HG02678 (cell line): ENCODE data around the gene NATD1.
A peak's percentile ranks its signal among the peaks of the same experiment; 100 is the strongest.

Experiments used
- ATAC-seq: cut with Tn5 transposase; IDR thresholded peaks from one replicate; pipeline ENCODE4 v1.9.1; 2021; ENCODE audit warnings: mild to moderate bottlenecking, moderate library complexity; ENCODE audit not compliant: unreplicated experiment

NATD1 gene

DNA sequence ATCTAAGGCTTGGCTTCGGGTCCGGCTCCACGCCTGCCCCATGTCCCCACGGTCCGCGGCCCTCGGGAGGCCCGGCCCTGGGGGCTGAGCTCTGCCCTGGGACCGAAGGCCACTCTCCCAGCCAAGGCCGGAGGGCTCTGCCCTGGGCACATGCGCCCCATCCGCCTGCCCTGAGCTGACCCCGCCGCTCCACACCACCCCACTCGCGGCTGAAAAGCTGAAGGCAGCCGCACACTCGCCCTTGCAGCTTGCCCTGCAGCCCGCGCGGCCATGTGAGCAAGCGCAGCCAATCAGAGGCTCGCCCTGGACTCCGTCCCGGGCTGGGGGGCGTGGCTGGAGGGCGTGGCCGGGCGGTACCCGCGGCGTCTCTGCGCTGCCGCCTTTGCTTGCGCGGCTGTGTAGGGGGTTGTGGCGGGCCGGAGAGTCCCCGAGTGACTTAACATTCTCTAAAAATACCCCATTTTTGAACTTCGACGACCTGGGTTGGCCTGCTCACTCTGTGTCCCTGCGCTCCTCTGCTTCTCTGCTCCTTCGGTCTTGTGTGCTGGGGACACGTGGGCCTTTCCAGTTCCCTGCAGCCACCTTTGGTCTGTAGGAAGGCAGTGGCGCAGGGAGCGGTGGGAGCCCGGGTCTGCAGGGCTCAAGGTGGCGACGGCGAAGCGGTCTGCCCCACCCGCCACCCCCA, 22.5 kb upstream of the NATD1 start:
- peak; percentile 95 for ATAC-seq

DNA sequence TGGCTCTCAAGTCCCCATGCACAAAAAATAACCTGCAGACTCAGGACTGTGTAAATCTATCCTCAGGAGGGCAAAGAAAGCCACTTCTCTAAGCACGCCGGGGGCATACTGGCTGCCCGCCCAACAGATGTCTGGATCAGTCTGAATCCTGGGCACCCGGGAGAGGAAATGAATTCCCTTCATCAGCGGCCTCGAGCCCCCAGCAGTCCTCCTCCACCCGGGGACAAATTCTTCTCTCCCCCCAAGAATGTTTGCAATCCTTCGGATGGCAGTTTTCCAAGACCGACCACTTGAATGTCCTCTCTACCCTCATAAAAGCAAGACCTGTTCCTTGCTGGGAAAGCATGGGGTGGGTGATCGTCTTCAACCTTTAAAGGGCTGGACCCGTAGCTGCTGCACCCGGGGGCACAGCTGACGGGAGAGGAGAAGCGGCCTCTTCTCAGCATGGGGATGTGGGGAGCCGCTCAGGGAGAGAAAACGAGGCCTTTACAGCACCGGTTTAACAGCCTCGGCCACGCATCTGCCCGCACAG, 21.9 kb upstream of the NATD1 start:
- ATAC-seq = no peak

DNA sequence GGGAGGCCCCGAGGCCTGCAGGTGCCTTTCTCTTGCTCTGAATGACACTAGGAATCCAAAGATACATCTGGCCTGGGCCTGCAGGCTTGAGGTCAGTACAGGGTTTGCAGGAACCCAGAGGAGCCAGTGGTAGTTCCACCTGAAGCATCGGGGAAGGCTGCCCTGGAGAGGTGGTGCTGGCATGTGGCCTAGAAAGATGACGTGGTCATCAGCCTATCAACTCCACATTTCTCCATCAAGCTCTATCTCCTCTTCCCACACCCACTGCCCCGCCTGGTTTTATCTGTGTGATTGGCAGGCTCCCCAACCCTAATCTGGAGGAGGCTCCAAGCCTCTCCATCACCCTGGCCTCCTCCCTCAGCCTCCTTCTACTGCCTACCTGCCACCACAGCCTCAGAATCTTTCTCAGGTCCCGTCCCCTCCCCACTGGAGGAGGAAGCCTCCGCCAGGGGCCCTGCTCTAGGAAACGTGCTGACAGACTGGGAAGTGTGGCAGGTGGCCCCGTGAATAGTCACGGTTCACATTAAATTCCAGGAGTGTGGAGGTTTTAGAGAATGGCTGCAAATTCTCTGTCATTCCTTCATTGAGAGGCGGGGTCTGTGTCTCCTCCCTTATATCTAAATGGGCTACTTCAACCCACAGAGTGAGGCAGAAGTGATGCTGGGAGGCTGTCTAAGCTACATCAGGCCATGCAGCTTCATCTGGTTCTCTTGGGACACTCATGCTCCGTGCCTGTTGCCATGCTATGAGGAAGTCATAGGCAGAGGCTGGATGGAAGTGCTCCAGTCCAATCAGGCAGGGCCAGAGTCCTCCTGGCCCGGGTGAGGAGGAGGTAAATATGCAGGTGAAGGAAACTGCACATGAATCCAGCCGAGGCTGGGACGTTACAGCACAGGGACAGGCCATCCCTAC, 19.9 kb upstream of the NATD1 start:
- ATAC-seq = no peak

DNA sequence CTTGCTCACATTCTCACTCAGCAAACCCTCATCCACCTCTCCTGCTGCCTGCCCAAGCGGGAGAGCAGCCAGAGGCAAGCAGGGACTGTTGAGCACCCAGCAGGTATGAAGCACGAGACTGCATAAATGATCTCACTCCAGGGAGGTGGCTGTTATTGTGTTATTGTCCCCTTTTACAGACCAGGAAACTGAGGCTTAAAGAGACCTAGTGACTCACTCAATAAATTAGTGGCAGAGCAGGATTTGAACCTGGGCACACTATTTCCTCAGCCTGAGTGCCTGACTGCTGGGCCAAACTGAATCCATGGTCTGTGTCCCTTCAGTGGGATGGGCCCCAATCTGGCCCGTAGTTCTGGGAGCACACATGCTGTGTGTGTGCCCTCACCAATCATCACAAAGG, 19.0 kb upstream of the NATD1 start:
- no peak for ATAC-seq

DNA sequence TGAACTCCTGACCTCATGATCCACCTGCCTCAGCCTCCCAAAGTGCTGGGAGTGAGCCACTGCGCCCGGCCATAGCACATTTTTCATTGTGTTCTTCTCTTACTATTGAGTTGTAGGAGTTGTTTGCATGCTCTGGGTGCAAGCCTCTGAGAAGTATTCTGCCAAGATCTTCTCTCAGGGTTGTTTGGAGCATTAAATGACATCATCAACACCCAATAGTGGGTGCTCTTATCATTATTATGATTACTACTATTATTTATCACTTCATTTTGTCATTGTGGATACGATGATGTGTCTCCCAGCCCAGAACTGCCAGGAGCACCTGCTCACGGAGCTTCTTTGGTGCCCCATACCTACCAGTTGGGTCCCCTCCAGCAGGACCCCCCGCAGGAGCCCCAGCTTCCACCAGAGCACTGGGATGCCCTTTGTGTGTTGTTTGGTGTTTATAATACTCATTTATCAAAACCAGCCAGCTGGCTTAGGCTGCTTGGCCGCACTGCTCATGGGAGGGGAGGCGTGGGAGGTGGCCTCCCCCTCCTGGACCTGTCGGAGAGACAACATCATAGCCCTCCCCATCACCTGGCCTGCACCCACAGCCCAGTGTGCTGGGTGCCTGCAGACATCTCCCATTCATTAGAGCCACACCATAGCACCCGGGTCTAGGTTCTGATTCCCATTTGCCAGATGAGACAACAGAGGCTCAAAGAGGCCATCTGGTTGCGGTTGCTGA, 18.4 kb upstream of the NATD1 start:
- ATAC-seq = no peak

DNA sequence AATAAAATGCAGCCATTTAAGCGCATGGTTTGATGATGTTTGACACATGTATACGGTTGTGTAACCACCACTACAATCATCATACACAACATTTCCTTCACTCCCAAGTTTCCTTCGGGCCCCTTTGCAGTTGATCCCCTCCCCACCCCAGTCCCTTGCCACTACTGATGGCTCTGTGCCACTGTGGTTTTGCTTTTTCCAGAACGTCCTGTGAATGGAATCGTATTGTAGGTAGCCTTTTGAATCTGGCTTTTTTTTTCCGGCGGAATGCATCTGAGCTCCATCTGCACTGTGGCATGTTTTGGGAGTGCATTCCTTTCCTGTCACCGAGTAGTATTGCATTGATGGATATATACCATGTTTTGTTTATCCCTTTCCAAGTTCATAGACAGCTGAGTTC, 16.2 kb upstream of the NATD1 start:
- no peak for ATAC-seq

DNA sequence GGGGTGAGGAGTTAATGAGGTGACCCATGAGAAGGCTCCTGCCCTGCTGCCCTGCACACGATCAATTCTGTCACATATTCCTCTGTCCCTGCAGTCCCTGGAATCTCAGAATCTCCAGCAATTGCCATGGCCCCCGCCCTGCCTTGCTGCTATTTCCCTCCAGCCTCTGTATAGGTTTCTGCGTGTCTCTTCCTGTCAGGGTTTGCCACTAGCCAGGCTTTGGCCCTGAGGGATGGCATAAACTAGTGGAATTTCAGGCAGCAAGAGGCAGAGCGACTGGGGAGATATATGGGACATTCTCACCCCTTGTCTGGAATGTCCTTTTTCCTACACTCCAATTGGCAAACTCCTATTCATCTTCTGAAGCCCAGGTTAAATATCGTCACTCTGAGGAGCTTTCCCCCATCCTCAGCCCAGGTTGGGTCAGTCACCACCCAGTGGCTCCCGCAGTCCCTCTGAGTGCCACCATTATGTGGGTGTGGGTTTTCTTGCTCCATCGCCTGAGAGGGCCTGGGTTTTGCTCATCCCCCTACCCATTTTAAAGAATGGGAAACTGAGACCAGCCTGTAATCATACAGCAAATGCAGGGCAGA, 15.5 kb upstream of the NATD1 start:
- ATAC-seq = no peak

DNA sequence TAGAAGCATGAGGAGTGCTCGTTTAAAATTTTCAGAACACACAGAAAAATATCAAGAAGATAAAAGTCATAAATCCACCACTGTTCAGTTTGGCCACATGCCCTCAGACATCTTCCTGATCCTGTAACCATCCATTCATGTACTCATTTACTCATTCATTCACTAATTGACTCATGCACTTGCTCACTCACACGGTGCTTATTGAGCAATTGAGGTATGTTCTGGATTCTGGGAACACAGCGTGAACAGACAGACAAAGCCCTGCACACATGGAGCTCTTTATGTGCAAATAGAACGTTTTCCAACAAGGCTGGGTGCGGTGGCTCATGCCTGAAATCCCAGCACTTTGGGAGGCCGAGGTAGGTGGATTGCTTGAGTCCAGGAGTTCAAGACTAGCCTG, 10.2 kb upstream of the NATD1 start:
- ATAC-seq = no peak

DNA sequence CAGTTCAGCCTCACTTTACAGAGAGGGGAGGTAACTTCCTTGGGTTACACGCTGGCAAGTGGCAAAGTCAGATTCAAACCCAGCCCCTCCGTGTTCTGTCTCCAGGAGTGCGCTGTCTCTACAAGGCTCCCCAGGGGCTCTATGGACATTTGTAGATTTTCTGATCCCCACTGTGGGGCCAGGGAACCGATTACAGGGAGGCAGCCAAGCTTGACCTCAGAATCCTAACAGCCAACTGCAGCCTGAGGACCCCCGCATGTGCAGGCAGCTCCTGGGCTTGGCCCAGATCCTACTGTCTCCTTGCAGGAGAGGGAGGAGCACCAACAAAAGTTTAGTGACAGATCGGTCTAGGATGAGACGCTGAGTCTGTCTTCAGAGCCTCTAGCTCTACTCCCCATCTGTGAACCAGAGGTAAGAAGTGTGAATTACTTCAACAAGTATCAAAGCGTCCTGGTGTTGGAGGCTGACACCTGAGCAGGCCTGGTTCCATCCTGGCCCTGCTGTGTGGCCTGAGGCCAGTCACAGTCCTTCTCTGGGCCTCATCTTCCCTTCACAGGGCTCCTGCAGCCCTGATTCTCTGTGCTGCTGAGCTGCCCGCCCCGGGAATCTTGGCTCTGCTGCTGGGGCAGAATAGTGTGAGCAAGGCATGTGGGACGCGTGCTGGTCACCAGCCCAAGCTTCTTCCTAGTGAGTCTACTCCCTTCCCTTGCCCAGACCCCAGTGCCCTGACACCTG, 9.2 kb upstream of the NATD1 start:
- no peak for ATAC-seq

DNA sequence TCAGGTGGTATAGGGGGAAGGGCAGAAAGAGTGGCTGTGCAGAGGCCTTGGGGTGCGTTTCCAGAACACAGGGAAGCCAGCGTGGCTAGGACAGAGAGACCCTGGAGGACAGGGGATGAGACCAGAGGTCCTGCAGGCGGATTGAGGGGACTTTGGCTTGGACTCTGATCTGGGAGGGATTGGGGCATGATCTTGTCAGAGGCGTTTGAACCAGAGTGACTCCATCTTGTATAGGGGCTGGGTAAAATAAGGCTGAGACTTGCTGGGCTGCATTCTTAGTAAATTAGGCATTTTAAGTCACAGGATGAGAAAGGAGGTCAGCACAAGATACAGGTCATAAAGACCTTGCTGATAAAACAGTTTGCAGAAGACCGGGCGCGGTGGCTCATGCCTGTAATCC, 5.4 kb upstream of the NATD1 start:
- no peak for ATAC-seq

DNA sequence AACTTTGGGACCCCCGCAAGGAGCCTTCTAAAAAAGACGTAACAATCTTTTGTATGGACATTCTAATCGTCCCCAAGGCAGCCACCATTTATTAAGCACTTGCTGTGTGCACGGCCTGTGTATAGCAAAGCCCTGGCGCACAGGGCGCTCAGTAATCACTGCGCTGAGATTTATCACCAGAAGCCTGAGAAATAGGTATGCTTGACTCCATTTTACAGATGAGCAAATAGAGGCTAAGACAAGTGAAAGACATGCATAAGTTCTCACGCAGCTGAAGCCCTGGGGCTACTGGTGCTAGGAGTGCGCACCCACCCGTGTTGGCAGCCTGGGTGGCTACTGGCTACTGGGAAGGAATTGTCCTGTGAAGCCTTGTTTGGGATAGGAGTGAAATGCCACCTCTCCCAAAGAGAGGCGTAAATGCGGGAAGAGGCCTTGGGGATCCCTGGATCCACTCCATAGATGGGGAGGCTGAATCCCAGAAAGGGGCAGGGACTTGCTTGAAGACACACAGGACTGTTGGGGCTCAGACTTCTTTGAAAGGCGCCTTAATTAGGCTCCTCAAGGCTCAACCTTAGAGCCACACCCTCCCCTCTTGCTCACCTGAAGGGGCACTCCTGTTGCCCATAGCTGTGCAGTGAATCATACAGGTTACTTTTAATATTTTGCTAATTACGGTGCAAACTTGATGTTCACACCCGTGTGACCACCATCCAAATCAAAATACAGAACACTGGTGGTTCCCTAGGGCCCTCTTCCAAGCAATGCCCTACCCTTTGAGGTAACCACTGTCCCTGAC, 634 bp upstream of the NATD1 start:
- ATAC-seq = no peak

DNA sequence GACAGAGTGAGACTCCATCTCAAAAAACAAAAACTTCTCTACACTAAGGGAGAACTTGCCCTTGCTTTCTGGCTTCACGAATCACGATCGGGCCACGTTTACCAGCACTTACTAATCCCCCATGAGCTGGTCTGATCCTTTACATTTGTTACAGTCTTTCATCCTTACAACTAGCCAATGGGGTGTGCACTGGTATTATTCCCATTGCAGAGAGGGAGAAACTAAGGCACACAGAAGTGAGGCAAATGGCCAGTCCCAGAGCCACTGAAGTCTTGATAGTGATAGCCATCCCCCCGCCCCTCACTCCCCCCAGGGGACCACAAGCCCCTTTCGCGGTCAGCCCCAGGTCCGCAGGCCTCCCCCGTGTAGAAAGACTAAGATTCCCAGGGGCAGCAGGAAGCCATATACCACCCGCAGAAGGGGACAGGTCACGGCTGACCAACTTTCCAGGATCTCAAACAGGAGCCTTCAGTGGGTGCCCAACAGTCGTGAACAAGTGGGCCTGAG, 868 bp downstream of the NATD1 start:
- ATAC-seq = no peak

DNA sequence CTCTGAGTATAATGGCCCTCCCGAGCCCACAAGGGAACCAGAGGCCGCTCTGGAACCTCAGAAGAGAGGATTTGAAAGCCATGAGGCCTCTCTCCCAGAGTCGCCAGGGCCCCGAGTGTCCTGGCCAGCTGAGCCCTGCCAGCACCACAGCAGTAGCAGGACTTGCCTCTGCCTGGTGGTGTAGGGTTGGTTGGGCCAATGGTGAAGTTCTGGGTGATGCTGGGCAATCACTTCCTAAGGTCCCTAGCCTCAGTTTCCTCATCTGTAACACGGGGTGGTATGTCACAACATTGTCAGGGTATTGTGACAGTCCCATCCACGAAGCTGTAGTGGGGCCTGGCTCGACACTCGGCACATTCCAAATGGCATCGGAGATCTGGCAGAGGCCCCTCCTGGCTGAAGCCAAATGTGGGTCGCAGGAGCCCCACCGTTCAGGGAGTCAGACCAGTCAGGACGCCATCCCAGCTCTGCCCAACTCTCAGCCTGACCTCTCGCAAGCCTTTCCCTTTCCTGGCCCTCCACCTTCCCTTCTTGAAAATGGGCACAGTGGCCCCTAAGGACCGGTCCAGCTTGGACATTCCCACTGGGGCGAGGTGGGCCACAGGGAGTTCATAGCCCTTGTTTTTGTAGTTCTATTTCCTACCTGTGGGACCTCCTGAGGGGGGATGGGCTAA, 1.7 kb downstream of the NATD1 start:
- no peak for ATAC-seq

DNA sequence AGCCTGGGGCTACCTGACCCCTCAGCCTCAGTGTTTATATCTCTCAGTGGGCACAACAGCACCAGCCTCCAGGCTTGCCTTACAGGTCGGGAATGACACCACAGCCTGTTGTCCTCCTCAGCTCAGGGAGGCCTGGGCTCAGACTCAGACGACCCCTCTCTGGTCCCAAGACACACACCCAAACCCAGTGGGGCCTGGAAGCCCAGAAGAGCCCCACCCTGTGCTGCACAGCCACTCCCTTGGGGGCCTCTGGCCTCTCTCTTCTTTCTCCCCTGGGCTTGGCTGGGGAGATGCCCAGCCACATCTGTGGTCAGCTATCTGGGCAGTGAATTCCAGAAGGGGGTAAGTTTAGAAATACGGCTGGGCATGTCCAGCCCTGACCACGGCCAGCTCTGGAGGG, 2.4 kb downstream of the NATD1 start:
- no peak for ATAC-seq

DNA sequence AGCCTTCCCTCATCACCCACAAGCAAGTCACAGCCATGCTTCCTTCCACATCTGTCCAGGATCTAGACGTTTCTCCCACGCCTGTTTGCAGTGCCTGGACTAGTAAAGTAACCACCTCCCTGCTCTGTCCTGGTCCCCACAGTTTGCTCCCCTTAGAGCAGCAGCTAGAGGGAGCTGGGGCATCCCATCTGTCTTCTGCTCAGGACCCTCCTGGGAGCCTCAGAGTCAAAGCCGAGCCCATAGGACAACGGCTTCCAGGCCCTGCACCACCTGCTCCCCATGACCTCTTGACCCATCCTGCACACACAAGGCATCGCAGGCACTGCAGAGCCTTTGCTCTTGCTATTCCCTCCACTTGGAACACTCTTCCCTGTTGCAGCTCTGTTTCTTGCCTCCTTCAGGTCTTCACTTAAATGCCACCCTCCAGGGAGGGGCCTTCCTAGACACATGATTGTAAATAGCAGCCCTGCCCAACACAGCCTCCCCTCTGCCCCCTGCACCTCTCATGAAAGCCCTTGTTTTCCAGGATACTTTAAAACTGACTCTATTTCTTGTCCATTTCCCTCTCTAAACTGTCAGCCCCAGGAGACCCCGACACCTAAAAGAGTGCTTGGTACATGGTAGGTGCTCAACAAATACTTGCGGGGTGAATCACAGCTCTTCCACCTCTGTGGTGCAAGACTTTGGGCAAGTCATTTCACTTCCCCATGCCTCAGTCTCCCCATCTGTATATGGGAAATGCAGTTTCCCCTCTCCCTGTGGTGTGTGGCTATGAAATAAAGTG, 3.1 kb downstream of the NATD1 start:
- no peak for ATAC-seq

DNA sequence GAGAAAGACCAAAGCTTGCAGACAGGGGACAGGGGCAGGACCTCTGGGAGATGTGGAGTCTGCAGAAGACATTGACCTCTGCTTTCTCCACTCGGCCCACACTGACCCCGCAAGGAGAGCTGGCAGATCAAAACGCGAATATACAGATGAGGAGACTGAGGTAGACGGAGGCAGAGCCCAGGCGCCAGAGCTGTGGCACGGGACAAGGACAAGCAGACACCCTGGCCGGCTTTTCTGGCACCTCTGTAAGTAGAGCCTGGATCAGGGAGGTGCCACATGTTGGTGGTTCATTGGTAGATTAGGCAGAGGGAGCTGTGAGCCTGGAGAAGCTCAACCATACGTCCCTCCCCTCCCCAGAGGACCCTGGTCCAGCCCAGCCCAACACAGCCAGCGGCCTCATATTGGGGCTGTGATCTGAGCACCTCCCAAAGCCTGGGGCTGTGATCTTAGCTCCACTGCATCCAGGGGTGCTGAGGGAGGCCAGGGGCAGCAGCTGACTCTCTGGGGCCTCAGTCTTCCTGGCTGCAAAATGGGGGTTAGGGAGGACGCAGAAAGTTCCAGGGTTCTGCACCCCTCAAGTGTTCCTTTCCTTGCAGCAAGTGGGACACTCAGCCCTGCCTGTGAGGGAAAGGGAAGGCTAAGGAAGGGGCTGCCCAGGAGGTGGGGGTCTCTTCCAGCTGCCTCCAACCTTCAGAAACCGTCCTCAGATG, 4.0 kb downstream of the NATD1 start:
- ATAC-seq = no peak

DNA sequence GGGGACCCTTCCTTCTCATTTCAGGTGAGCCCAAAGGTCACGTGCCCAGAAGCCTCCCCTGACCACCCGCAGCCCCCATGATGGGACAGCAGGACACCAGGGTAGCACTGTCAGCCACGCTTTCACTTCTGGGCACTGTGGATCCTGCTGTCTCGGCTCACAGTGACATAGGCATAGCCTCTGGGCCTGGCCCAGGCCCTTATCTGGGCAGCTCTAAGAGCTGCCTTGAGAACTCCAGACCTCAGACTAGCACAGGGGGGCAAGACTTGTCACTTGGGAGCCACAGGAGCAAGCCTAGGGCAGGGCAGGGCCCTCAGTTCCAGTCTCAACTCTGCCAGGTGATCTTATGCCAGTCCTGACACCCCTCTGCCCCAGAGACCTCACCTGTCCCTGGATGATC, 4.7 kb downstream of the NATD1 start:
- ATAC-seq = no peak
